Skeletal muscle tissue (tissue), 4 donors: ENCODE measurements around the gene TUBB4B. TPM values are rescaled to one million over a fixed set of nuclear protein-coding genes. Genes with fewer than 3 reads are reported as not detected.
A peak's percentile ranks its signal among the peaks of the same experiment; 100 is the strongest.

Experiments used
- H3K27ac ChIP-seq: one replicate; pipeline ENCODE4 v1.7.0; 2013; ENCODE audit warnings: mild to moderate bottlenecking, low read depth, low read length, inconsistent platforms
- H3K27me3 ChIP-seq, 3 donors: one replicate each; pipeline ENCODE4 v1.7.0; 2013; ENCODE audit warnings: low read length in 3 of 3; ENCODE audit not compliant: control insufficient read depth in 3 of 3, insufficient read depth in 3 of 3
- H3K36me3 ChIP-seq, 3 donors: one replicate each; pipeline ENCODE4 v1.7.0; 2013; ENCODE audit warnings: low read length in 3 of 3; ENCODE audit not compliant: control insufficient read depth in 3 of 3, insufficient read depth in 3 of 3
- H3K4me1 ChIP-seq, 3 donors: one replicate each; pipeline ENCODE4 v1.7.0; 2013; ENCODE audit warnings: low read length in 3 of 3, mild to moderate bottlenecking in 3 of 3; ENCODE audit not compliant: control insufficient read depth in 3 of 3, insufficient read depth in 3 of 3
- H3K4me3 ChIP-seq, 3 donors: one replicate each; pipeline ENCODE4 v1.7.0; 2013; ENCODE audit warnings: low read length in 3 of 3
- H3K9ac ChIP-seq, 3 donors: one replicate each; pipeline ENCODE4 v1.7.0; 2013; ENCODE audit warnings: low read length in 3 of 3, mild to moderate bottlenecking in 3 of 3, moderate library complexity in 2 of 3, low read depth in 1 of 3
- H3K9me3 ChIP-seq, 3 donors: one replicate each; pipeline ENCODE4 v1.7.0; 2013; ENCODE audit warnings: low read length in 3 of 3; ENCODE audit not compliant: control insufficient read depth in 3 of 3
- total RNA-seq: library from RNA; depleted of rRNA; stranded (reverse); fragments of >200 nt; gene quantifications from one replicate; pipeline ENCODE4 v1.2.3, GENCODE V29; 2014
- donor health status: Osteomylitis.

Gene TUBB4B
- total RNA-seq, 1 donor from 2014 or later, result 97.1 TPM

GRCh38 chr9:137218754-137219271 lies 22.3 kb upstream of the TUBB4B start:
- H3K4me3 ChIP-seq, result no peak overlapping the region
- H3K9me3 ChIP-seq, result no peaks in the 10 kb centered on the region
- H3K27me3 ChIP-seq, result no peaks in the 10 kb centered on the region
- H3K9ac ChIP-seq, result peak overlapping the region in 2 of 3 donors; percentile 8 to 80
- H3K4me1 ChIP-seq, result peaks cover 16 to 34% (median 22%) of the 10 kb centered on the region in 3 donors
- H3K27ac ChIP-seq, result no peak overlapping the region
- peaks cover 0 to 2% (median 0%) of the 10 kb centered on the region in 3 donors for H3K36me3 ChIP-seq

DNA sequence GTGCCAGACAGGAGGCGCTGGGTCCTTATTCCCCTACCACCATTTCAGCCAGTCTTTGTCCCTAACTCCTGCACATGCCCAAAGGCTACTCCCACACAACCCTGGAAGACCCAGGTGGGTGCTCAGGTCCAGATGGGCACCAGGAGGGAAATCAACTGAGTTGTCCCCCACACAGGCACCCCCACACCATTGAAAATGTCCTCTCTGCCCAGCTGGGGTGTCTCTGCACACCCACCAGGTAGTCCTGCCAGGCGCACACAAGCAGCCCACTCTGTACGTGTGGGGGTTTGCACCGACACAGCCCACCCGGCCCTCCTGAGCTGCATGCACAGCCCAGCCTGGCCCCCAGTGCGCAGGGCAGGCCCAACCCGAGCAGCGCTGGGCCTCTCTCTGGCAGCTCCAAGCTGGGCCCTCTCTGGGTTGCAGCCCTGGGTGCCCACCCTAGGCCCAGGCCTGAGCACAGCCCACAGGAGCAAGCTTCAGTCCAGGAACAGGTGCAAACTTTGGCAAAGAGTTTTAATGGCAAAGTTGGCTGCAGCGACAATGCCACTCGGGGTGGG lies 21.2 kb upstream of the TUBB4B start:
- H3K9me3 ChIP-seq, result no peaks in the 10 kb centered on the region
- no peak overlapping the region for H3K27ac ChIP-seq
- no peak overlapping the region for H3K9ac ChIP-seq
- H3K36me3 ChIP-seq, result peaks cover 0 to 2% (median 0%) of the 10 kb centered on the region in 3 donors
- H3K4me1 ChIP-seq, result peaks cover 20 to 43% (median 27%) of the 10 kb centered on the region in 3 donors
- H3K4me3 ChIP-seq, result no peak overlapping the region
- no peaks in the 10 kb centered on the region for H3K27me3 ChIP-seq

- Histone ChIP-seq H3K4me1 (peaks cover 20 to 43% (median 27%) of the 10 kb centered on the region in 3 donors), H3K9ac (no peak overlapping the region), H3K27me3 (no peaks in the 10 kb centered on the region), H3K4me3 (no peak overlapping the region), H3K9me3 (no peaks in the 10 kb centered on the region), H3K36me3 (peaks cover 0 to 2% (median 0%) of the 10 kb centered on the region in 3 donors), H3K27ac (no peak overlapping the region)
These were observed 20.6 kb upstream of the TUBB4B start for GRCh38 chr9:137220317-137221094.

- no peak overlapping the region for H3K9ac ChIP-seq
- no peak overlapping the region for H3K27ac ChIP-seq
- H3K4me3 ChIP-seq, result no peak overlapping the region
- H3K27me3 ChIP-seq, result peaks cover 0 to 2% (median under 1%) of the 10 kb centered on the region in 3 donors
- H3K9me3 ChIP-seq, result no peaks in the 10 kb centered on the region
- H3K36me3 ChIP-seq, result no peaks in the 10 kb centered on the region
- H3K4me1 ChIP-seq, result peaks cover 20 to 43% (median 27%) of the 10 kb centered on the region in 3 donors
These were observed 20.0 kb upstream of the TUBB4B start for GRCh38 chr9:137221095-137221505.

DNA sequence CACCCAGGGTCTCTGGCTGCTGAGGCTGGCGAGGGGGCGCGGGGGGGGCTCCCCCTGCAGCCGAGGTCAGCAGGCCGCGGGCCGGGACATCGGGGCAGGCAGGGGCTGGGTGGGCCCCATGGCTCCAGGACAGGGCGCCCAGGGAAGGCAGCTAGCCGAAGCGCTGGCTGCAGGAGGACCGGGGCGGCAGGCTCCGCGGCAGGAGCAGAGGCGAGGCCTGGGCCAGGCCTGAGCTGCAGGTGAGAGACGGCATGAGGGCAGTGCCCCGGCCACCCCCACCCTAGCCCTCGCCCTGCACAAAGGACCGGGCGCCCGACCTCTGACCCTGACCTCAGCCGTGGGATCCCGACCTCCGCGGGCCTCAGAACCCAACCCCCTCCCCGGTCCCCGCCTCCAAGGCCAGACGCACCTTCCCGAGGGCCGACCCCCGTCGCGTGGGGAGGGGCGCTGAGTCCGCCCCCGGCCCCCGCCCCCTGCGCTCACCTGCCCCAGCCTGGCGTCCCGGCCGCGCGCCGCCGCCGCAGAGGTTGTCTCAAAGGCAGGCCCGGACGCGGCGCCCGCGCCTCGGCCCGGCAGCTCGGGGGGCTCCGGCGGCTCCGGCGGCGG lies 19.5 kb upstream of the TUBB4B start:
- Histone ChIP-seq H3K9ac (peak overlapping the region in 1 of 3 donors; percentile 60), H3K27ac (no peak overlapping the region), H3K4me1 (peaks cover 20 to 42% (median 26%) of the 10 kb centered on the region in 3 donors), H3K9me3 (no peaks in the 10 kb centered on the region), H3K36me3 (no peaks in the 10 kb centered on the region), H3K4me3 (peak overlapping the region; percentile 22 to 36 (median 30)), H3K27me3 (peaks cover 4 to 7% (median 5%) of the 10 kb centered on the region in 3 donors)

GRCh38 chr9:137222190-137223077 lies 18.7 kb upstream of the TUBB4B start, which contains the start of gene RNF208:
TSS of gene RNF208 (minus strand) at chr9:137222240. CDS start at chr9:137221212, 1,028 bp downstream.
- Histone ChIP-seq H3K27me3 (peaks cover 11 to 13% (median 11%) of the 10 kb centered on the region in 3 donors), H3K36me3 (no peaks in the 10 kb centered on the region), H3K4me3 (peak within 1 kb of the TSS; percentile 68 to 89 (median 89)), H3K9me3 (no peaks in the 10 kb centered on the region), H3K27ac (peak within 1 kb of the TSS; percentile 90), H3K4me1 (peaks cover 17 to 39% (median 19%) of the 10 kb centered on the region in 3 donors), H3K9ac (peak within 1 kb of the TSS; percentile 80 to 90 (median 86))

- no peaks in the 10 kb centered on the region for H3K9me3 ChIP-seq
- H3K4me3 ChIP-seq, result peak overlapping the region; percentile 81 to 89 (median 89)
- peaks cover 15 to 18% (median 16%) of the 10 kb centered on the region in 3 donors for H3K27me3 ChIP-seq
- peak overlapping the region; percentile 90 for H3K27ac ChIP-seq
- no peaks in the 10 kb centered on the region for H3K36me3 ChIP-seq
- H3K9ac ChIP-seq, result peak overlapping the region; percentile 90 to 99 (median 91)
- peaks cover 12 to 32% (median 13%) of the 10 kb centered on the region in 3 donors for H3K4me1 ChIP-seq
These were observed 17.8 kb upstream of the TUBB4B start for GRCh38 chr9:137223078-137223970.

DNA sequence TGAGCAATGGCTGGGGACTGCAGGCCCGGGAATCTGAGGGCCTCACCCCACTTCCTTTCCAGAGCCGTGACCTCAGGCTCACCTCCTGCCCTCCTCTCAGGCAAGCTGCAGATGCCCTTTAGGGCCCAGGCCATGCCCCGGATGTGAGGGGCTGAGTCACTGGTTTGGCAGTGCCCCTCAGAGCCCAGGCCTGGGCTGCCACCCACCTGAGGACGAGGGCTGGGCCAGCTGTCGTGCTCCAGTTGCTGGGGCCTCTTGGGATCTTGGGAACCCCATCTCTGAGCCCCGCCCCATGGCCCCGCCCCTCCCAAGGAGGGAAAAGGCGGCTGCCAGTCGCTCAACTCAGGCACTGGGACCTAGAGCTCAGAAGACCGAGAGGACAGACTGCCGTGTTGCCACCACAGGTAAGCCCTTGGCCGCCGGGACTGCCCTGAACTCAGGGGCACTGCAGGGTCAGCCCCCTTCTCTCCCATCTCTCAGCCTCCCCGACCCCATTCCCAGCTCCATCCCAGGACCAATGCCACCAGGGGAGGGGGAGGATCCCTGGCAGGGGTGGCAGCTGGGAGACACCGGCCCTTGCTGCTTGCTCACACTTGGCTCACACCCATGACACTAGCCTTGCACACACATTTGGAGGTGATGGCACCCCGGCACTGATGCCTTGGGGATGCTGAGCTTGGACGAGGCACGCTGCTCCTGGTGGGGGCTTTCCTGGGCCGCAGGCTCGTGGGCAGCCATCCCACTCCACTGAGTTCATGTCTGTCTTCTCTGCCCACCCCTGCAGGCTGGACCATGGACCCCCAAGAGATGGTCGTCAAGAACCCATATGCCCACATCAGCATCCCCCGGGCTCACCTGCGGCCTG lies 16.0 kb upstream of the TUBB4B start, which contains the start of gene CYSRT1:
Gene CYSRT1 (plus strand): TSS at position 345 of the 865 bp plus-strand sequence. CDS start 448 bp downstream, at position 793.
- H3K9me3 ChIP-seq, result no peaks in the 10 kb centered on the region
- no peaks in the 10 kb centered on the region for H3K36me3 ChIP-seq
- peaks cover 31 to 35% (median 31%) of the 10 kb centered on the region in 3 donors for H3K27me3 ChIP-seq
- H3K4me1 ChIP-seq, result peaks cover 12 to 24% (median 13%) of the 10 kb centered on the region in 3 donors
- peak within 1 kb of the TSS; percentile 90 to 99 (median 91) for H3K9ac ChIP-seq
- H3K27ac ChIP-seq, result peak within 1 kb of the TSS; percentile 90
- H3K4me3 ChIP-seq, result peak within 1 kb of the TSS; percentile 81 to 89 (median 89)
